Testis (tissue), 3 donors: Measurements from ENCODE around the gene PRND. TPM values are rescaled to one million over a fixed set of nuclear protein-coding genes. Genes with fewer than 3 reads are reported as not detected.

ENCODE experiments used
- DNase-seq: peaks from one replicate; pipeline ENCODE4 v3.0.0-alpha.2; 2019
- H3K27ac ChIP-seq, 2 donors: fragments of 200-600 bp; sonication (generic); one replicate each; pipeline ENCODE4 v1.5.1; 2019
- H3K27me3 ChIP-seq: fragments of 200-600 bp; sonication (generic); one replicate; pipeline ENCODE4 v1.5.1; 2019
- H3K36me3 ChIP-seq: fragments of 200-600 bp; sonication (generic); one replicate; pipeline ENCODE4 v1.5.1; 2017; ENCODE audit warnings: low read depth; ENCODE audit errors: missing control alignments
- H3K4me1 ChIP-seq: fragments of 200-600 bp; sonication (generic); one replicate; pipeline ENCODE4 v1.5.1; 2019
- H3K4me3 ChIP-seq, 2 donors: fragments of 200-600 bp; sonication (generic); one replicate each; pipeline ENCODE4 v1.5.1; 2017 to 2019
- H3K9me3 ChIP-seq: fragments of 200-600 bp; sonication (generic); one replicate; pipeline ENCODE4 v1.5.1; 2017
- POLR2A ChIP-seq: fragments of 450-650 bp; IDR thresholded peaks from one replicate; pipeline ENCODE4 v1.6.1; 2017; ENCODE audit warnings: antibody characterized with exemption, mild to moderate bottlenecking, moderate library complexity
- WGBS, 2 donors: methylation state at CpG; one replicate each; pipeline ENCODE4 v1.1.5; 2018; 5-methylcytosine and 5-hydroxymethylcytosine counted together
- intact Hi-C: fragments of 100-400 bp; cut with DNase I; formaldehyde crosslinking; loops from one replicate; pipeline ENCODE4 v1.15.1; 2023; ENCODE audit warnings: low total_unique reads
- polyA plus RNA-seq: library from polyadenylated mRNA; stranded (reverse); fragments of 350-450 nt; fragmentation: Illumina TruSeq; extraction: RNeasy Lipid Tissue Mini Kit (QIAGEN cat#74804); gene quantifications from one replicate; pipeline ENCODE4 v1.2.3, GENCODE V29; 2014; ENCODE audit warnings: low read depth, low replicate concordance; ENCODE audit not compliant: insufficient read depth
- total RNA-seq, 2 donors: library from RNA; depleted of rRNA; stranded (reverse); fragments of >200 nt; gene quantifications; one replicate each; pipeline ENCODE4 v1.2.3, GENCODE V29; 2016
- TF ChIP-seq, protein P1 (sequence below), 3 experiments: fragments of 450-650 bp in 2 of 3; fragments of 200-600 bp in 1 of 3; sonication (generic) in 1 of 3; IDR thresholded peaks; one replicate each; pipeline ENCODE4 v1.5.1; 2016 to 2019; ENCODE audit warnings: antibody characterized with exemption in 3 of 3, mild to moderate bottlenecking in 2 of 3, moderate library complexity in 1 of 3

PRND gene
- total and polyA plus RNA-seq, 3 donors from 2014 or later, result 147 to 729 (median 431) TPM

DNA sequence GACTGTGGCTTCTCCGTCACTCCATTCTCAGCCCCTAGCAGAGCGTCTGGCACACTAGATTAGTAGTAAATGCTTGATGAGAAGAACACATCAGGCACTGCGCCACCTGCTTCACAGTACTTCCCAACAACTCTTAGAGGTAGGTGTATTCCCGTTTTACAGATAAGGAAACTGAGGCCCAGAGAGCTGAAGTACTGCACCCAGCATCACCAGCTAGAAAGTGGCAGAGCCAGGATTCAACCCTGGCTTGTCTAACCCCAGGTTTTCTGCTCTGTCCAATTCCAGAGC, 3.5 kb downstream of the PRND start:
- intact Hi-C loops, result no loop called here
- no peaks in the 10 kb centered on the region for H3K27me3 ChIP-seq
- peaks cover 24% of the 10 kb centered on the region for H3K4me1 ChIP-seq
- no peaks in the 10 kb centered on the region for H3K9me3 ChIP-seq
- no peak for TF ChIP-seq POLR2A
- TF ChIP-seq, protein P1, sequence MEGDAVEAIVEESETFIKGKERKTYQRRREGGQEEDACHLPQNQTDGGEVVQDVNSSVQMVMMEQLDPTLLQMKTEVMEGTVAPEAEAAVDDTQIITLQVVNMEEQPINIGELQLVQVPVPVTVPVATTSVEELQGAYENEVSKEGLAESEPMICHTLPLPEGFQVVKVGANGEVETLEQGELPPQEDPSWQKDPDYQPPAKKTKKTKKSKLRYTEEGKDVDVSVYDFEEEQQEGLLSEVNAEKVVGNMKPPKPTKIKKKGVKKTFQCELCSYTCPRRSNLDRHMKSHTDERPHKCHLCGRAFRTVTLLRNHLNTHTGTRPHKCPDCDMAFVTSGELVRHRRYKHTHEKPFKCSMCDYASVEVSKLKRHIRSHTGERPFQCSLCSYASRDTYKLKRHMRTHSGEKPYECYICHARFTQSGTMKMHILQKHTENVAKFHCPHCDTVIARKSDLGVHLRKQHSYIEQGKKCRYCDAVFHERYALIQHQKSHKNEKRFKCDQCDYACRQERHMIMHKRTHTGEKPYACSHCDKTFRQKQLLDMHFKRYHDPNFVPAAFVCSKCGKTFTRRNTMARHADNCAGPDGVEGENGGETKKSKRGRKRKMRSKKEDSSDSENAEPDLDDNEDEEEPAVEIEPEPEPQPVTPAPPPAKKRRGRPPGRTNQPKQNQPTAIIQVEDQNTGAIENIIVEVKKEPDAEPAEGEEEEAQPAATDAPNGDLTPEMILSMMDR (IDR thresholded peaks at IDR 0.05), result no peak
- no peak overlapping the region for H3K27ac ChIP-seq
- 79 to 82% methylated on average over 3 to 4 of the region's 4 CpGs for WGBS, 2 donors
- no peaks in the 10 kb centered on the region for H3K36me3 ChIP-seq
- H3K4me3 ChIP-seq, result peak overlapping the region in 1 of 2 donors; percentile 60
- DNase-seq, result no peak

DNA sequence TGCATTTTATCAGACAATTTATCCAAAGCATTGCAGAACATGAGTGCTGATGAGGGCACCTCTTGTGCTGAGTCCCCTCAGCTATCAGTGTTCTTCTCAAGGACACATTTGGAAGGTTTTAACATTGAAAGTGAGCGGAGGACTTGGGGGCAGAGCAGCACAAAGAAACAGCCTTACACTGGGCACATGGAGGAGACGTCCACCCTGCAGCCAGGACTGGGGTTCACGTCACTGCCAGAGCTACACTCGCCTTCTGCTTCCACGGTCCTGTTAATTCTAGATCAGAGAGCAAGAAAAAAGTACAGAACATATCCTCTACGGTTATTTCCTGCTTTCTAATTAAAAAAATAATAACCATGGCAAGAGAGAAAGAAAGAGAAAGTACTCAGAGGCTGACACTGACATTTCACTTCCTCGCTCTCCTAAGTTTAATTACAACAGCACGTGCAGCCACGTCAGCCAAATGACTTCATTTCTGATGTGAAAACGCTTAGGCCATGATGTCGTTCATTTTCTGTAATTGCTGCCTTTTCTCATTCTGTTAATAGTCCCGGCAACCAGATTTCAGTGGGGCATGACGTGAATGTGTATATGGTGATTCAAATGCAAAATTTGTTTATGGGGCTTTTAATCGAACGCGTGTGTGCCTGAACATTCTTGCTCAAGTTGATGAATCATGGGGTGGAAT, 5.1 kb downstream of the PRND start:
- Histone ChIP-seq H3K36me3 (no peaks in the 10 kb centered on the region), H3K9me3 (no peaks in the 10 kb centered on the region), H3K4me1 (peaks cover 22% of the 10 kb centered on the region), H3K27me3 (no peaks in the 10 kb centered on the region), H3K4me3 (peak overlapping the region in 1 of 2 donors; percentile 8), H3K27ac (peak overlapping the region; percentile 26 to 60)
- no peak for TF ChIP-seq POLR2A
- TF ChIP-seq, protein P1 (IDR thresholded peaks at IDR 0.05), result no peak
- peak; percentile 76 for DNase-seq
- WGBS, 2 donors, result 25 to 33% methylated on average over 16 of the region's 16 CpGs
- intact Hi-C loops, result no loop called here

DNA sequence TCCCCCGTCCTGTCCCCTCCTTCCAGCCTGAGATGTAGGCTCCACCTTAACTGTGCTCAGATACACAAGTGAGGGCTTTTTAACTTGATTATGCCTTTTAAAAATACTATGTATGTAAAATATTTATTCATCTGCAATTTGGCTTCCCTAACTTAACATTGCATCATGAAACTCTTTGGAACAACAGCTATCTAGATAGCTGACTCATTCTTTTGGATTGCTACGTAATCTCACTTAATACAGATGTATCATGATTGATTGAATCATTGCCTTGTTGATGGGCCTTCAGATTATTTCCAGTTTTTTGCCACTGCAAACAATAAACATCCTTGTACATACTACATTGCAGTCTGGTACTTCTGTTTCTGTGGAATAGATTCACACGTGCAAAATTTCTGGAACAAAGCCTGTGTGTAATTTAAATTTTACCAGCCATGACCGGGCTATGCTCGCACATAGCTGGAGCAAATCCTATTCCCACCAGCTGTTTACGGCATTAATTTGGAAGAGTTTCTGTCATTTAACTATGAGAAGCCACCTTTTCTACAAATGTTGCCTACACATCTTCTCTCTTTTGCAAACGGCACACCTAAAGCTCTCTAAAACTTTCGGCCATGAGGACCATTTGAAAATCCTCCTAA, 6.5 kb downstream of the PRND start:
- H3K27me3 ChIP-seq, result no peaks in the 10 kb centered on the region
- no peak overlapping the region for H3K4me3 ChIP-seq
- no peaks in the 10 kb centered on the region for H3K9me3 ChIP-seq
- WGBS, 2 donors, result 79 to 82% methylated on average over 8 of the region's 8 CpGs
- H3K27ac ChIP-seq, result no peak overlapping the region
- H3K4me1 ChIP-seq, result peaks cover 22% of the 10 kb centered on the region
- no peak for TF ChIP-seq POLR2A
- TF ChIP-seq, protein P1 (IDR thresholded peaks at IDR 0.05), result no peak
- DNase-seq, result no peak
- H3K36me3 ChIP-seq, result no peaks in the 10 kb centered on the region
- intact Hi-C loops, result no loop called here

DNA sequence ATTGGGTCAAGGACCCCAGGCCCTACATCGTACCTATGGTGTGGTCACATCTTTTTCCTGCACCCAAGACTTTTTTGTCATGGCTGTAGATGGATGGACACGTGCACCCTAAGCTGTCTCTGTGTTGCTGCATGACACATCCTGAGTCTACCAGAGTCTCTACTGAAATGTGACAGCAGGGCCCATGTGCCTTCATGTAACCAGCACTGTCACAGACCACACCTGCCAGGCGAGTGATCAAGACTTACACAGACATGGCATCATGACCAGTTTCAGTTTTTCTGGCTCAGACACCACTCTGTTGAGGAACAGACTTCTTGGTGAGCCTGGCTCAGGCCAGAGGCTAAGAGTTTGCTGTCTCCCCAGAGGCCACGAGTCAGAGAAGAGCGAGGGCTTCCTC, 7.6 kb downstream of the PRND start:
- TF ChIP-seq, protein P1 (IDR thresholded peaks at IDR 0.05), result no peak
- TF ChIP-seq POLR2A, result no peak
- Histone ChIP-seq H3K4me1 (peaks cover 22% of the 10 kb centered on the region), H3K27me3 (no peaks in the 10 kb centered on the region), H3K9me3 (no peaks in the 10 kb centered on the region), H3K27ac (no peak overlapping the region), H3K4me3 (no peak overlapping the region), H3K36me3 (no peaks in the 10 kb centered on the region)
- 77 to 98% methylated on average over 4 to 5 of the region's 5 CpGs for WGBS, 2 donors
- DNase-seq, result no peak
- intact Hi-C loops, result no loop called here

DNA sequence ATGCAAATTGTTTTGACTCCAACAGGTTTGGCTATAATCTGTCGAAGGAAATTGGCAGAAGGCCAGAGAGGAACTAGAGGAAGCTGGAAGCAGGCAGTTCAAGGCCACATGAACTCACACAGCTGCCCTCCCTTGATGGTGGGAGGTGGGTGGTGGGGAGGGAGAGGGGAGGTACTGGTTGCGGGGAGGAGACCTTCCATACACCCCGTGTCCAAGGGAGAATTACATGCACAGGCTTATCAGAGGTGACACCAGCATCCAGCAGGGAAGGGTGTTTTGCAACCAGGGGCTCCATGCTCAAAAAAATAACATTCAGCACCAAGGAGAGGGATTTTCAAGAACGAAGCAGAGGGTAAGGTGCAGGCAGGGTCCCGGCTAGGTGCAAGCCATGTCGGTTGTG, 9.1 kb downstream of the PRND start:
- TF ChIP-seq POLR2A, result no peak
- TF ChIP-seq, protein P1 (IDR thresholded peaks at IDR 0.05), result no peak
- Histone ChIP-seq H3K36me3 (no peaks in the 10 kb centered on the region), H3K27me3 (no peaks in the 10 kb centered on the region), H3K9me3 (no peaks in the 10 kb centered on the region), H3K4me1 (peaks cover 22% of the 10 kb centered on the region), H3K27ac (no peak overlapping the region), H3K4me3 (no peak overlapping the region)
- WGBS, 2 donors, result 10 to 38% methylated on average over 6 of the region's 6 CpGs
- peak; percentile 47 for DNase-seq
- intact Hi-C loops, result no loop called here
